Epidermal melanocyte (primary cell): ENCODE measurements around the gene ADCY1.

ENCODE experiments used
- DNase-seq: peaks from one replicate; pipeline ENCODE4 v3.0.0; 2011; ENCODE audit warnings: low spot score; ENCODE audit not compliant: insufficient read length

The ADCY1 gene

GRCh38 chr7:45593121-45593541 lies 19.0 kb downstream of the ADCY1 start:
- DNase-seq: no peak

- no peak for DNase-seq
These were observed 19.7 kb downstream of the ADCY1 start for GRCh38 chr7:45593877-45594276.

GRCh38 chr7:45594745-45595535 lies 20.8 kb downstream of the ADCY1 start:
- DNase-seq: no peak

- no peak for DNase-seq
These were observed 21.9 kb downstream of the ADCY1 start for GRCh38 chr7:45595809-45596664.

- no peak for DNase-seq
These were observed 22.5 kb downstream of the ADCY1 start for GRCh38 chr7:45596665-45597095.

- no peak for DNase-seq
These were observed 23.3 kb downstream of the ADCY1 start for GRCh38 chr7:45597286-45597984.

- no peak for DNase-seq
These were observed 24.8 kb downstream of the ADCY1 start for GRCh38 chr7:45598886-45599520.

GRCh38 chr7:45599851-45600706 lies 25.9 kb downstream of the ADCY1 start:
- no peak for DNase-seq

GRCh38 chr7:45601094-45601493 lies 26.9 kb downstream of the ADCY1 start:
- DNase-seq: no peak

GRCh38 chr7:45601816-45602540 lies 27.8 kb downstream of the ADCY1 start:
- no peak for DNase-seq

GRCh38 chr7:45606050-45606449 lies 31.9 kb downstream of the ADCY1 start:
- no peak for DNase-seq

- DNase-seq: no peak
These were observed 32.8 kb downstream of the ADCY1 start for GRCh38 chr7:45606931-45607330.

- no peak for DNase-seq
These were observed 35.0 kb downstream of the ADCY1 start for GRCh38 chr7:45609180-45609579.

GRCh38 chr7:45610019-45610418 lies 35.9 kb downstream of the ADCY1 start:
- no peak for DNase-seq

GRCh38 chr7:45610660-45611299 lies 36.6 kb downstream of the ADCY1 start:
- no peak for DNase-seq

GRCh38 chr7:45617166-45617565 lies 43.0 kb downstream of the ADCY1 start:
- DNase-seq: no peak

GRCh38 chr7:45622058-45622457 lies 47.9 kb downstream of the ADCY1 start:
- no peak for DNase-seq

GRCh38 chr7:45623157-45623556 lies 49.0 kb downstream of the ADCY1 start:
- DNase-seq: no peak

- no peak for DNase-seq
These were observed 49.7 kb downstream of the ADCY1 start for GRCh38 chr7:45623740-45624391.
